Measurements from ENCODE around the gene KICS2.
"Not testable (repeated sequence)": the region's sequence is repeated elsewhere in the genome, so short reads cannot be mapped to it uniquely, and the experiment has no call there.

The KICS2 gene

DNA sequence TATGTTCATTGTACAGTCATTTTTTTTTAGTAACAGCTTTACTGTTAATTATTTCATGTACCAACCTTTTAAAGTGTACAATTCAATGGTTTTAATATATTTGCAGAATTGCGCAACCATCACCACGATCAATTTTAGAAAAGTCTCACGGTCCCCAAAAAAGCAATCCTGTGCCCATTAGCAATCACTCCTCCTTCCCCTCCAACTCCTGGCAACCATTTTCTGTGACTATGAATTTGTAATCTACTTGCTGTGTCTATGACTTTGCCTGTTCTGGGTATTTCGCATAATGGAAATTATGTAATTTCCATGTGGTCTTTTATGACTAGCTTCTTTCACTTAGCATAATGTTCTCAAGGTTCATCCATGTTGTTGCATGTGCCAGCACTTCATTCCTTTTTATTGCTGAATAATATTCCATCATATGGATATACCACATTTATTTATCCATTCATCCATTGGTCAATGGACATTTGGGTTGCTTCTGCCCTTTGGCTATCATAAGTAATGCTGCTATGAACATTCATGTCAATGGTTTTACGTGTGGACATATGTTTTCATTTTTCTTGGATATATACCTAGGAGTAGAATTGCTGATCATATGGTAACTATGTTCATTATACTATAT, 9.9 kb downstream of the KICS2 start:
- DNase-seq = no peak

DNA sequence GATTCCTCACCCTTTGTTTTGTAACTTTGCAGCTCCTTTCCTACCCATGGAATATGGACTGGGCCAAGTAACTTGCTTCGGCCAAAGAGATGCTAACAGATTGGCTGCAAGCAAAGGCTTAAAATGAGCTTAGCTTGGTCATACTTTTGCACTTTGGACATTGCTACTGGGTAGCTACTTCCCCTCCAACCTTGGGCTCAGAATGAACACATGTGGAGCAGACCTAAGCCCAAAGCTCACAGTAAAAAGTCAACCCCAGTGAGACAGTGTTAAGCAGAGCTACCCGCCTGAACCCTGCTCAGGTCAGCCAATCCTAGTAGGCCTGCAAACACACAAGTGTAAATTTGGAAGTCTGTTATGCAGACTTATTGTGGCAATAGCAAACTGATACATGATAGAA, 14.6 kb downstream of the KICS2 start:
- no peak for DNase-seq

DNA sequence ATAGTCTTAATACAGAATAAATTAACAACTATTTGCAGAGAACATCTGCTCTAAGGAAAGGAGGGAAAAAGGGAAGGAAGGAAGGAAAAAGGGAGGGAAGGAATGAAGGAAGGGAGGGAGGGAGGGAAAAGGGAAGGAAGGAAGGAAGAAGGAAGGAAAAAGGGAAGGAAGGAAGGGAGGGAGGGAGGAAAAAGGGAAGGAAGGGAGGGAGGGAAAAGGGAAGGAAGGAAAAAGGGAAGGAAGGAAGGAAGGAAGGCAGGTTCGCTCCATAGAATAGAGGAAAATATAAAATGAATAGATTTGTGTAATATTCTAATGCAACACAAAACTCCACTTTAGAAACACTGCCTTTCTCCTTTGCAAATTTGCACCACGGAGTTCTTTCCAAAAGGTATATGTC, 16.6 kb downstream of the KICS2 start:
- DNase-seq = no peak

DNA sequence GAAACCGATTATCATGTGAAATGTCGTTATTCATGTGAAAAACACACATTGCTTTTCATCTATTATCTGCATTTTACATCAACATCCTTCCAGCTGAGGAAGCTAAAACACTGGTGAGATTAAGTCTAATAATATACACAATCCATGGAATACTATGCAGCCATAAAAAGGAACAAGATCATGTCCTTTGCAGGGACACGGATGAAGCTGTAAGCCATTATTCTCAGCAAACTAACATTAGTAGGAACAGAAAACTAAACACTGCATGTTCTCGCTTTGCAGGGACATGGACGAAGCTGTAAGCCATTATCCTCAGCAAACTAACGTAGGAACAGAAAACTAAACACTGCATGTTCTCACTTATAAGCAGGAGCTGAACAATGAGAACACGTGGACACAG, 18.3 kb downstream of the KICS2 start:
- DNase-seq = no peak

DNA sequence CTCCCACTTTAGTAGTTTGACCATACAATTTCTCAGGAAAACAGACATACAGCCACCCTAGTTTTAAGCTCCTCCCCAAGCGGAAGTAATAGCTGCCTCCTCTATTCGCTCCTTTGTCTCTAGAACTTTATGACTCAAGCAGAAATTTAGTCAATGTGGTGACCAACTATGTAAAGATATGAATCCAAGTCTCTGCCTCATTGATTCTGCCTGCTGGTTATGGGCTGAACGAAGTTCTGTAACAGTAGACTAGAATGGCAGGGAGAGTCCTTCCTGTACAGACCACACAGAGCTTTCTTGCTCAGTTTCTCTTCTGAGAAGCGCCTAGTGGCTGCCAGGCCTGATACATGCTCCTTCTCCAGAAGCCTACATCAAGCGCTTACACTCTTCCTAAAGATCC, 19.1 kb downstream of the KICS2 start:
- DNase-seq = no peak

DNA sequence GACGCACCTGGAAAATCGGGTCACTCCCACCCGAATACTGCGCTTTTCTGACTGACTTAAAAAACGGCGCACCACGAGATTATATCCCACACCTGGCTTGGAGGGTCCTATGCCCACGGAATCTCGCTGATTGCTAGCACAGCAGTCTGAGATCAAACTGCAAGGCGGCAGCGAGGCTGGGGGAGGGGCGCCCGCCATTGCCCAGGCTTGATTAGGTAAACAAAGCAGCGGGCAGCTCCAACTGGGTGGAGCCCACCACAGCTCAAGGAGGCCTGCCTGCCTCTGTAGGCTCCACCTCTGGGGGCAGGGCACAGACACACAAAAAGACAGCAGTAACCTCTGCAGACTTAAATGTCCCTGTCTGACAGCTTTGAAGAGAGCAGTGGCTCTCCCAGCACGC, 26.3 kb downstream of the KICS2 start:
- DNase-seq = not testable (repeated sequence)

DNA sequence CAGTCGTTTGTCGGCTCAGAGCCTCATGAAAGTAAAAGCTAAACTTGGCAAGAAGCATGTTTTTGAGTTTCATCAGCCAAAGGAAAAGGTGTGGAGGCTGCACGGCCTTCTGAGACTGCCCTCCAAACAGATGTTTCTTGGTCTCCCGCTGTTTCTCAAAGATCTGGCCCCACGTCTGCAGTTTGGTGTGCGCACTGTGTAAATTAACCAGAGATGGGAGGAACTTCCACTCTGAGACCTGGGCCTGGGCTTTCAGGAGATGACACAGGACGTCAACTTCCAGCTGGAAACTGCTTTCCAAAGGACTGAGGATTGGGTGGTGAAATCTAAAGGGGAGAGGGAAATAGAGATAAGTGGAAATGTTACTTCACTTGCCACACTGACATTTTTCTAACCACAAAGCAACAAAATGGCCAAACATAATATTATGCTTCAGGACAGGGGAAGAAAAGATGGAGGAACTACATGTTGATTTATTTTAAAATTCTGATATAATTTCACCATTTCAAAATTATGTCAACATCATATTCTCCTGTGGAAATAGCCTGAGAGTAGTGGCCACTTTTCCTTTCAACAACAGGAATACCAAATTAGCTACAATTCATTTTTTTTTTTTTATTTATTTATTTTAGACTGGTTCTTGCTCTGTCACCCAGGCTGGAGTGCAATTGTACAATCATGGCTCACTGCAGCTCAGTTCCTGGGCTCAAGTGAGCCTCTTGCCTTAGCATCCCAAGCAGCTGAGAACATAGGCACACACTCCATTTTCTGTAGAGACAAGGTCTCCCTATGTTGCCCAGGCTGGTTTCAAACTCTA, 27.6 kb downstream of the KICS2 start:
- DNase-seq = no peak

DNA sequence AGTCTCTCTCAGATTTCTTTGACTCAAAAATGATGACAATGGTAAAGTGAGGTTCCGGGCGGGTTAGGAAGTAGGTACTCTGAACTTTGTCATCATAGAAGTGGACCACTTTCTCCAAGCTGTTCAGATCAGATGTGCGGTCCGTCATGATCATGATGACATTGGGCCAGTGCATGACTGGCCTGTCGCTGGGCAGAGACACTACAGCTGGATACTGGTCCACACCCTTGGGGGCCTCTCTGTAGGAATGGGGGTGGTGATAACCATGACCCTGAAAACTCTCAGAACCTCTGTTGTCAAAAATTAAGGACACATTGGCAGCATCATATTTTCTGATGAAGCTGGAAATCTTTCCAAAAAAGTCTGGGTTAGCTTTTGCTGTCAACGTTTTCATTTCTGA, 28.2 kb downstream of the KICS2 start:
- no peak for DNase-seq

DNA sequence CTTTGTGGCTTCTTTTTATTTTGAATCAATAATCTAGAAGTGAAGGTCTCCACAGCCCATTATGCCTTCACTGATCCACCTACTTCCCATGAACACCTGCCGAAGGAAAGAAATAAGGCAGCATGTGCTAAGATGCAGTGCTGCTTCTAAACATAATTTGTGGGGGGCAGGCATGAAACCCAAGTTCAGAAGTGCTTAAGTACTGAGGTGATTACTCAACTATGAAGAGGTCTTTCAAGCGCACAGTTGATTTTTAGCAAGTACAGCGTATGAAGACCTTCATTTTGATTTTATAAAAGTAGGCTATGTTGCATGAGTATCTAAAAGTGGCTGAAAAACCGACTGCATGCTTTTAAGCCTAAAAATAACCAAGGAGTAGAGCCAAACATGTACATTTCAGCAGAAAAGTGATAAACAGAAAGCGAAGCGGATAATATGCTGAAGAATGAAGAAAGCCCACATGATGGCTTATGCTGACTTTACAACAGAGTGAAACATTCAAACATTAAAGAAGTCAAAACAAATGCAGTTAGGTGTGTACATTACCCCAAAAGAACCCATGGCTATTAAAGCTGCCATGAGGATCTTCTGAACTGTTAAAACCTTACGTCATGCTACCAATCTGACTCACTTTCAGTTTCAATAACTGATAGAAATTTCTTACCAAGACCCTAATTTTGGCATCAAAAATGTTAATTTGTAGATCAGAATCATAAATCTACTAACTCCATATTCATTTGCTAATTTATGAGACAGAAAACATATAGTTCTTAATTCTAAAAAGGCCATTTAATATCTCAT, 29.3 kb downstream of the KICS2 start:
- DNase-seq = no peak

DNA sequence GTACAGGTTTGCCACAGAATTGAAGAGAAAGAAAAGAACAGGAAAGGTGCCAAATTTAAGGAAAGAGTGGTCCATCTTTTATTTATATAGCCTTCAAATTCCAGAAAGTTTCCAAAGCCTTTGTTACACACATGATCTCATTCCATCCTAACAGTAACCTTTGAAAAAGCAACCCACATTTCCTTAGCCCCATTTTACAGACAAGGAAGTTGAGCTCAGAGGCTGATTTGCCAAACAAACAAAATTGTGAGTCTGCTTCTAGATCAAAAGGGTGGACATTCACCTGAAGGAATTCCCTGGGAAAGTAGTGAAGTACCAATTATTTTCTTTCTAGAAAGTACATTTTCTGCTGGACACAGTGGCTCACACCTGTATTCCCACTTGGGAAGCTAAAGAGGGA, 32.0 kb downstream of the KICS2 start:
- DNase-seq = no peak

DNA sequence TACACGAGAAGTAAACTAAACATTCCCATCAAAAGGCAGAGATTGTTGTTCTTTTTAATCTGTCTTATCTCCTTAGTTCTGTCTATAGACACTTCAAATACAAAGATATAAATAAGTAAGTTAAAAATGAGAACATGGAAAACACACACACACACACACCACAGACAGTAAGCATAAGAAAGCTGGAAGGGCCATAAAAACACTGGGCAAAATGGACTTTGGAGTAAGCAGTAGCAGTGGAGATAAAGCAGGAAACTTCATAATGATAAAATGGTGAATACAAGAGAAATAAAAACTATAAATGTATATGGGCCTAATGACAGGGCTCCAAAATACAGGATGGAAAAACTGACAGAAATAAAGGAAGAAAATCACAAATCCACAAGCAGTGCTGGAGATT, 32.6 kb downstream of the KICS2 start:
- DNase-seq = no peak

DNA sequence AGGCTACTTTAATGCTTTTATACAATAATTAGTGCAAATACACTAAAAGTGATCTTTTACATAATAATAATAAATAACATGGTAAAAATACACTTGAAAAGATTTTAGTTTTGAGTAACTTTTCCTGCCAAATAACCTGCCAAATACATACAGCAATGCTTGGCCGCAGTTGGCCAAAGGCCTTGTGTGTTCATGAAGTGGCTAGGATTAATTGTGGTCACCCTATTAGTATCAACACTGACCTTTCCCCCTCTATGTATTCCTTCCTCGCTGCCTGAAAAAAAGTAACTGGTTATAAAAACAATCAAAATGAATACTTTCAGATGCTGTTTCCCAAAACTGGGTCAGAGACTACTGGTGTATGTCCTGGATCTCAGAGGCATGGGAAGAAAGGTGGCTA, 34.3 kb downstream of the KICS2 start:
- no peak for DNase-seq

DNA sequence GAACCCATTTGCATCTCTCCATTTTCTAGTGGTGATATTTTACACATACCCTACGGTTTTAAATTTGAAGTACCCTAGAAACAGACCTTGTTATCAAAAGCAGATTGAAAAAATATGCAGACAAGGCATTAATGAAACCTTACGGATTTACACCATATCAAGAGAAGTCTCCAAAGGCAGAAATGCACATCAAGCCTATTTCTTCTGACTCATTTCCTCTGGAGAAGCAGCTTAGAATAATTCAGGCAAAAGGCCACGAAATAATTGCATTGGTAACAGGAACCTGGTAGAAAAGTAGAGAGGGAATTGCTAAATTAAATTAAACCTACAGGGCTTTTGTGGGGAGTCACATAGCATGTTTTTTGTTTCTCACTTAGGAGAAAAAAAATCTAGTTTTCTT, 34.7 kb downstream of the KICS2 start:
- DNase-seq = no peak

DNA sequence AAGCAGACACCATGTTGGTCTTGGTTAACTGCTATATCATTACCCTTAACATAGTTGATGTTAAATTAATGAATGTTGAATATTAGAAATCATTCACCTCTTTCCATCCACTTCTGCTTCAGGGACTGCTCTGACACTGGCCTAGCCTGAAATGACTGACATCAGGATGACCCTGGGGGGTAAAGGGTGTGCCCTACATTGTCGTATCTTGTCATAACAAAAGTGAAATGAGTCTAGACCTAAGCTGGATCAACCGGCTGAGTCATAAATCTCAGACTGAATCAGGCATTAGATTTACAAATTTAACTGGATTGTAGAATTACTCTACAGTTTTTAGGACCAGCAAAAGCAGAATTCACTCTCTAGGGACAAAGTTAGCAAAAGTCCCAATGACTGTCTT, 35.3 kb downstream of the KICS2 start:
- no peak for DNase-seq

DNA sequence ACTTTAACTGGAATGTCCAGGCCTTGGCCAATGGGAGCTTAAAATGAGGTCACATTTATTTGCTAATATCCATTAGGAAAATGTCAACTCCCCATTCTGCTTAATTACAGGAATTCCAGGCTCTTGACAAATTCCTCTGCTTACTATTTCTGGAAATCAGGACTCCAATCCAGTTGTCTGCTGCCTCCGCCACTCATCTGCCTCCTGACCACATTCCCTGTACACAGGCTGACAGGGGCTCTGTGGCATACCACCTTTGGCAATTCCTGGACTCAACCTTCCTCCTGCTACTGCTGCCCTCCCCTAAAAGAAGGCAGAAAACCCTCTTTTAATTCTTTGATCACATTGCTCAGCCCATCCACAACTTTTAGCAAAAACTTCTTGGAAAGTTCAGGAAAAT, 37.9 kb downstream of the KICS2 start:
- DNase-seq = no peak

DNA sequence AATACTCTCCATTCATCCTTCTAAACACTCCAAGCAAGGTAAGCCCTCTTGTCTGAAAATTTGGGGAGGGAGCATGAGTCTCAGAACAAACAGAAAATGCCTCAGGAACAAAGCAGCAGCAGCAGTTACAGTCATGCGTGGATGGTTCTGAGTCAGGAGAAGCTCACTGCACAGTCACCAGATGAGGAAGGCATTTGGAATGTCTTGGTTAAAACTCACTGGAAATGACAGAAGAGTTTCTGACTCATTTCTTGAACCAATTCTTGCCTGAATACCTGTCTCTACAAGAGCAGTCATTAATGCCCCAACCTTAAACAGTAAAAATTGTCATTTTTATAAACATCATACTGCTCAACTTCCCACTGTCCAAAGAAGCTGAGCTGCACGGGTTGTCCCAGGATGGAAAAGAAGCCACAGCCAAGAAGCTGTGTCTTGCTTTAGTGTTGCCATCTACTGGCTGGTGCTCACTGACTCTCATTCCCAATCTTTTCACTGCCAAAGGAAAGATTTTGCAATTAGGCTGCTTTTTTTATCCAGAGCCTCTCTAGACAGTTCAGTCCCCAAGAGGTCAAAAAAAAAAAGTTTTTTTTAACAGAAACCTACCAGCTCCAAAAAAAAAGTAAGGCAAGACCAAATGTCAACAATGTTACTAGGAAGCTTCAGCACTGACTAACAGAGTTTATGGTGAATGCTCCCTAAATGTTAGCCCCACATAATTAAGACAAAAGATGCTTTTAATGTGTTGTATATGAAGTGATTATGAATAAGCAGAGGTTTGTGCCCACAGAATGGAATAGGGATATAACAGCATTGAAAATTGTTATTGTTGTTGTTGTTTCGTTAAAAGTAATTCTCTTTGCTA, 40.4 kb downstream of the KICS2 start:
- DNase-seq = no peak

DNA sequence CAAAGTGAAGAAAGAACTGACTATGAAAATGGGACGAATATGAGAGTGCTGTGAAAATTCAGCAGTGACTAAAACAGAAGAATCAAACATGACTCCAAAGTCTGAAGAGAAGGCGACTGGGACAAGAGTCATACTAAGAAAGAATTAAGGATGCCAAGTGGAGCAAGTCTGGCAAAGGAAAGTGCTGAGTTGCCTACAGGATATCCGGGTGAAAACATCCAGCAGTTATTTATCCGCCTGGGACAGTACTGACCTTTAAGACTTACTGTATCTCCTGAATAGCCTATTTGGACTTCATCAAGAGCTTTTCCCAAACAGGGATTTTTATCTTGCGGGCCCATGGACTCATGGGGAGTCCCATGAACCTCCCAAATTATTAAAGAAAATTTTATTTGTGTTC, 41.1 kb downstream of the KICS2 start:
- no peak for DNase-seq

DNA sequence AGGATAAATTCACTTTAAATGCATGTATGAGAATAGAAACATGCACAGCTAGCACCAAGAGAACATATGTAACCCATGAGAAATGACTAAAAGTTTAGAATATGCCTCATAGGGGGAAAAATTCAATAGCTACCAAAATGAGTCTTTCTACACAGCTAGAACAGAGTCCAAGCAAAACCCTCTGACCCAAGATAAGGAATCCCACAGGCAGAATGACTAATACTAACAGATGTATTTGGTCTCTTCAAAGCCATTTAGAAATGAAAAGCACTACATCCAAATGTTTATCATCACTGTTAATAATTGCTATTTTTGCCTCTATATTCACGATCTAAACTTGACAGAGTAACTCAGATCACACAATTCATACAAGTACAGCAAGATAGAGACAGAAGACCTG, 44.0 kb downstream of the KICS2 start:
- no peak for DNase-seq

DNA sequence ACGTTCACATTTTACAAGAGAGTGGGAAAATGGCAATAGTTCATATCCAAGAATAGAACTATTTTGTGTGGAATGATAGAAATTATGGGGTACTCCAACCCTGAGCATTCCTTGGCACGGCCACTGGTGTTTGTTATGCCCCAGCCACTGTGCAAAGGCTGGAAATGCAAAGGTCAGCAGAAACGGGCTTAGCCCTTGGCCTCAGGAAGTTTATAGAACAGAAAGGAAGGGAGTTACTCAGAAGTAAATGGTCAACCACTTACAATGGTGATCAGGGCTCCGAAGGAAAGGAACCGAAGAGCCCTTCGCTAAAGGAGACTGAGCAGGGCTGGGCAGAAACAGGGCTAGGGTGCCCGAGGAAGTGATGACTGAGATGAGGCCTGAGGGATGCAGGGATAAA, 45.1 kb downstream of the KICS2 start:
- no peak for DNase-seq

DNA sequence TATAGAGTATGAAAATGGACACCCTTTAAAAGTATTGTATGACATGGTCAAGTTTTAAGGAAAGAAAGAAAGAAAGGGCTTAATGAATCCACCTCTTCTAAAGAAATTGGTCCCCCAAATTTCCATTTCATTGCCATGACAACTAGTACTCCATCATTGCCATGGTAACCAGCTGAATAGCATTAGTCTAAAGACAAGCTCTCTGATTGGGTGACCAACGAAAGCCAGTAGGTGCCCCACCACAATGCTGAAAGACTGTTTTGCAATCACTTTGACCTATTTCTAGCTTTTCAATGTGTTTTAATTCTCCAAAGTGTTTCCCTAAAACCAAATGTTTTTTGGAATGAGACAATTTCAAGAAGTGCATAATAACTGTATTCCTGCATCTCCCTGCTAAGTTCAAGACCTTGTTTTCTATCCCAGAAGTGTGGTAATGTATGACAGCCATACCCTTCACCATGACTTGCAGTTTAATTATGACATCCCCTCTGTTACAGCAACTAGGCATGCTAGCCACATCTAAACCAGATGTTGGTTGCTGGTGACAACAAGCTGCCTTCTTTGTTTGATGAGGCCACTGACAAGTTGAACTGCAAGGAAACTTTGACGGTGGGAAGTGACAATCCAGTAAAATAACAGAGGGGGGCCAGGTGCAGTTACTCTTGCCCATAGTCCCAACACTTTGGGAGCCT, 46.7 kb downstream of the KICS2 start:
- no peak for DNase-seq

DNA sequence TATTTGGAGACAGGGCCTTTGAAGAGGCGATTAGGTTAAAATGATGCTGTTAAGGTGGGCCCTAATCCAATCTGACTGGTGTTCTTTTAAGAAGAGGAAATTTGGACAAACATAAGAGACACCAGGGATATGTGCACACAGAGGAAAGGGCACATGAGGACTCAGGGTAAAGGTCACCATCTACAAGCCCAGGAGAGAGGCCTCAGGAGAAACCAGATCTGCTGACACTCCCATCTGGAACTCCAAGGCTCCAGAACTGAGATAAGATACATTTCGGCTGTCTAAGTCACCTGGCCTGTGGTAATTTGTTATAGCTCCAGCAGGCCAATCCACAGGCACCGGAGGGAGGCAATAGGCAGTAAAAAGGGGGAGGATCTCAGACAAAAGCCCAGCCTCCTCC, 48.6 kb downstream of the KICS2 start:
- no peak for DNase-seq

Measured in NCI-H510A (cell line).